ENCODE measurements around the gene ABCA2. TPM values are rescaled to one million over a fixed set of nuclear protein-coding genes. Genes with fewer than 3 reads are reported as not detected.

The ABCA2 gene
- total RNA-seq, 4 donors from 2014 or later, result 13.5 to 24.3 (median 19.3) TPM

DNA sequence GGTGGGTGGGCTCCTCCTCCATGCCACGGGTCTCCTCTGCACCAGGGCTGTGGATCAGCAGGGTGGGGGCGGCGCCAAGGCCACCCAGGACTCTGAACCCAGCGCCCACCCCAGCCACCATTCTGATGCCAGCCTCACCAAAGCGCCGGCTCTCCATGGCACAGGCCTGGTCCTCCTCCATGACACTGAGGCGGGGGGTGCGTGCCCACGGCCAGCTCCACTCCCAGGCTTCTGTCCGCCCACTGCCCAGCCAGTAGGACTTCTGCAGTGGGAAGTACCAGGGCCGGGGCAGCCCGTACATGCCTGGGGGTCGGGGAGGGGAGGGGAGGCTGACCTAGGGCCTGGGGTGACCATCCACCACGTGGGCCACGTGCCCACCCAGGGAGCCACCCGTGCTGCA lies 11.6 kb downstream of the ABCA2 start:
- Histone ChIP-seq H3K27ac (no peak overlapping the region), H3K36me3 (peaks cover 0 to 98% of the 10 kb centered on the region in 2 donors), H3K27me3 (no peaks in the 10 kb centered on the region), H3K4me1 (no peaks in the 10 kb centered on the region), H3K9me3 (no peaks in the 10 kb centered on the region), H3K4me3 (no peak overlapping the region)
- WGBS, 2 donors (ENCODE audit: low coverage in 1 of 2), result no CpG with 5 or more reads among the region's 16 CpGs
- no peak for ATAC-seq
- no peak for TF ChIP-seq POLR2AphosphoS5 (IDR thresholded peaks at IDR 0.05)
- no peak for TF ChIP-seq EP300 (IDR thresholded peaks at IDR 0.05)
- no peak for TF ChIP-seq CTCF (IDR thresholded peaks at IDR 0.05)
- no peak for TF ChIP-seq POLR2A (IDR thresholded peaks at IDR 0.05)

- WGBS, 2 donors (ENCODE audit: low coverage in 1 of 2), result no CpG with 5 or more reads among the region's 21 CpGs
- TF ChIP-seq POLR2A (IDR thresholded peaks at IDR 0.05) (no peak), CTCF (IDR thresholded peaks at IDR 0.05) (no peak)
- Histone ChIP-seq H3K9me3 (no peaks in the 10 kb centered on the region), H3K27me3 (no peaks in the 10 kb centered on the region), H3K36me3 (peaks cover 0 to 98% of the 10 kb centered on the region in 2 donors), H3K4me3 (no peak overlapping the region), H3K4me1 (no peaks in the 10 kb centered on the region), H3K27ac (no peak overlapping the region)
- no peak for ATAC-seq
These were observed 12.1 kb downstream of the ABCA2 start for GRCh38 chr9:137015976-137016375.

DNA sequence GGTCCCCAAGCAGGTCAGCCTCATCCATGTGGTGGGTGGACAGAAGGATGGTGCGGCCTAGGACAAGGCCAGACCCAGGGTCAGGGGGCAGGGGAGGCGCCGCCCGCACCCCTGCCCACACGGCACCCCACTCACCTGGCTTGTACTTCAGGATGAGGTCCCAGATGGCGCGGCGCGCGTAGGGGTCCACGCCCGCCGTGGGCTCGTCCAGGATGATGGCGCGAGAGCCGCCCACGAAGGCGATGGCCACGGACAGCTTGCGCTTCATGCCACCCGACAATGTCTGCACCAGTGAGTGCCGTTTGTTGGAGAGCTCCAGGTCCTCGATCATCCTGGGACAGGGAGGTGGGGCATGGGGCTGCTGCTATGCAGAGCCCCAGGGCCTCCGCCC lies 12.5 kb downstream of the ABCA2 start:
- no peak for ATAC-seq
- H3K36me3 ChIP-seq, result peaks cover 0 to 98% of the 10 kb centered on the region in 2 donors
- 100% methylated on average over 14 of the region's 25 CpGs; no CpG with 5 or more reads in 1 of the 2 donors for WGBS, 2 donors (ENCODE audit: low coverage in 1 of 2)

GRCh38 chr9:137014776-137015539 lies 13.1 kb downstream of the ABCA2 start:
- TF ChIP-seq EP300 (IDR thresholded peaks at IDR 0.05) (no peak), POLR2A (IDR thresholded peaks at IDR 0.05) (no peak), POLR2AphosphoS5 (IDR thresholded peaks at IDR 0.05) (no peak), CTCF (IDR thresholded peaks at IDR 0.05) (no peak)
- WGBS, 2 donors (ENCODE audit: low coverage in 1 of 2), result no CpG with 5 or more reads among the region's 36 CpGs
- Histone ChIP-seq H3K4me1 (no peaks in the 10 kb centered on the region), H3K27ac (no peak overlapping the region), H3K9me3 (no peaks in the 10 kb centered on the region), H3K36me3 (peaks cover 0 to 98% of the 10 kb centered on the region in 2 donors), H3K27me3 (no peaks in the 10 kb centered on the region), H3K4me3 (no peak overlapping the region)
- ATAC-seq, result no peak

More for the DNA sequence above, 12.5 kb downstream of the ABCA2 start:
- TF ChIP-seq POLR2AphosphoS5 (IDR thresholded peaks at IDR 0.05) (no peak), CTCF (IDR thresholded peaks at IDR 0.05) (no peak), EP300 (IDR thresholded peaks at IDR 0.05) (no peak), POLR2A (IDR thresholded peaks at IDR 0.05) (no peak)
- Histone ChIP-seq H3K9me3 (no peaks in the 10 kb centered on the region), H3K27me3 (no peaks in the 10 kb centered on the region), H3K27ac (no peak overlapping the region), H3K4me3 (no peak overlapping the region), H3K4me1 (no peaks in the 10 kb centered on the region)

GRCh38 chr9:137014166-137014565 lies 13.9 kb downstream of the ABCA2 start:
- no CpG with 5 or more reads among the region's 23 CpGs for WGBS, 2 donors (ENCODE audit: low coverage in 1 of 2)
- Histone ChIP-seq H3K4me1 (no peaks in the 10 kb centered on the region), H3K27me3 (no peaks in the 10 kb centered on the region), H3K27ac (no peak overlapping the region), H3K36me3 (peaks cover 0 to 100% of the 10 kb centered on the region in 2 donors), H3K9me3 (no peaks in the 10 kb centered on the region), H3K4me3 (no peak overlapping the region)
- no peak for ATAC-seq
- TF ChIP-seq POLR2A (IDR thresholded peaks at IDR 0.05) (no peak), POLR2AphosphoS5 (IDR thresholded peaks at IDR 0.05) (no peak), CTCF (IDR thresholded peaks at IDR 0.05) (no peak), EP300 (IDR thresholded peaks at IDR 0.05) (no peak)
